ACC112 (cell line): ENCODE data around the gene MYH16.
A peak's percentile ranks its signal among the peaks of the same experiment; 100 is the strongest.
"Not testable (repeated sequence)": the region's sequence is repeated elsewhere in the genome, so short reads cannot be mapped to it uniquely, and the experiment has no call there.

Experiments
- H2AFZ ChIP-seq: fragments of 200-600 bp; sonication (generic); one replicate; pipeline ENCODE4 v1.6.0; 2017; ENCODE audit warnings: antibody characterized with exemption, low read length; ENCODE audit not compliant: unreplicated experiment
- H3K27ac ChIP-seq: fragments of 200-600 bp; sonication (generic); 2 replicates; pipeline ENCODE4 v1.5.1; 2014; ENCODE audit warnings: low read depth, mild to moderate bottlenecking, antibody characterized with exemption, low read length, moderate library complexity
- H3K27me3 ChIP-seq: fragments of 200-600 bp; sonication (generic); 2 replicates; pipeline ENCODE4 v1.6.1; 2014; ENCODE audit warnings: mild to moderate bottlenecking, antibody characterized with exemption, low read length, moderate library complexity, mixed read lengths; ENCODE audit not compliant: insufficient read depth
- H3K36me3 ChIP-seq: fragments of 200-600 bp; sonication (generic); 2 replicates; pipeline ENCODE4 v1.6.1; 2016; ENCODE audit warnings: mild to moderate bottlenecking, antibody characterized with exemption, low read length, moderate library complexity, mixed read lengths; ENCODE audit not compliant: insufficient read depth
- H3K4me1 ChIP-seq: fragments of 200-600 bp; sonication (generic); one replicate; pipeline ENCODE4 v1.6.1; 2016; ENCODE audit warnings: low read length, mixed read lengths; ENCODE audit not compliant: insufficient read depth, unreplicated experiment, control insufficient read depth
- H3K4me3 ChIP-seq: fragments of 200-600 bp; sonication (generic); 2 replicates; pipeline ENCODE4 v1.5.1; 2014; ENCODE audit warnings: mild to moderate bottlenecking, low read depth, low read length
- H3K79me2 ChIP-seq: fragments of 200-600 bp; sonication (generic); one replicate; pipeline ENCODE4 v1.6.0; 2016; ENCODE audit warnings: low read length; ENCODE audit not compliant: control insufficient read depth, unreplicated experiment, insufficient read depth

The MYH16 gene

DNA sequence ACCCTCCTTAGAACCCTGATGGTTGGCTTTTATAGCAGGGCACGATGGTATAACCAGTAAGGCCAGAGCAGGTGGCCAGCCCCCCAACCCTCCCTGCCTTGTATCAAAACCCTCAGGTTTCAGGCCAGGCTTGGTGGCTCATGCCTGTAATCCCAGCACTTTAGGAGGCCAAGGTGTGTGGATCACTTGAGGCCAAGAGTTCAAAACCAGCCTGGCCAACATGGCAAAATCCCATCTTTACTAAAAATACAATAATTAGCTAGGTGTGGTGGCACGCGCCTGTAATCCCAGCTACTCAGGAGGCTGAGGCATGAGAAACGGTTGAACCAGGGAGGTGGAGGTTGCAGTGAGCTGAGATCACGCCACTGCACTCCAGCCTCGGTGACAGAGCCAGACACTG, 50.0 kb downstream of the MYH16 start:
- H3K27me3 ChIP-seq: not testable (repeated sequence)
- peaks cover 31% of the 10 kb centered on the region for H3K79me2 ChIP-seq

GRCh38 chr7:99324559-99324958, 51.9 kb downstream of the MYH16 start:
- Histone ChIP-seq H3K4me1 (peaks cover 21% of the 10 kb centered on the region), H3K36me3 (no peaks in the 10 kb centered on the region), H3K79me2 (peaks cover 49% of the 10 kb centered on the region), H3K27ac (no peak overlapping the region), H3K27me3 (no peaks in the 10 kb centered on the region), H3K4me3 (peak overlapping the region; percentile 100), H2AFZ (no peak overlapping the region)

More for the DNA sequence above, 50.0 kb downstream of the MYH16 start:
- not testable (repeated sequence) for H2AFZ ChIP-seq, H3K27ac ChIP-seq, H3K36me3 ChIP-seq, H3K4me3 ChIP-seq
- peaks cover 13% of the 10 kb centered on the region for H3K4me1 ChIP-seq

DNA sequence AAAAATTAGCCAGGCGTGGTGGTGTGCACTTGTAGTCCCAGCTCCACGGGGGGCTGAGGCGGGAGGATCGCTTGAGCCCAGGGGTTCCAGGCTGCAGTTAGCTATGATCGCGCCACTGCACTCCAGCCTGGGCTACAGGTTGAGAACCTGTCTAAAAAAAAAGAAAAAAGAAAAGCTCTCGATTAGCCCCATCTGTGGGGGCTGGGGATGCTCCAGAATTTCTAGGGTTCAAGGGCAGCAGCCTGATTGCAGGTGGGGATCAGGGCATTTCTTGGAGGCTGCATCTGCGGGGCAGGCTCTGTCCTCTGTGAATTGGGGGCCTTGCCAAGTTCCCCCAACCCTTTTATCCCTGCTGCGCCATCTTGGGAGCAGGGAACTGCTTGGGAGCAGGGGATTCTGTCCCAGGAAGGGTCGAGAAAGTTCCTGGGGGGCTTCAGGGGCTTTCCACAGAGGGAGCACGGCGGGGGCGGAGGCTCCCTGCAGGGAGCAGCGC, 52.4 kb downstream of the MYH16 start:
- peak overlapping the region; percentile 96 for H2AFZ ChIP-seq
- H3K36me3 ChIP-seq: no peaks in the 10 kb centered on the region
- peaks cover 54% of the 10 kb centered on the region for H3K79me2 ChIP-seq
- peak overlapping the region; percentile 26; the same call in 1 of the 2 replicates for H3K27ac ChIP-seq
- H3K4me1 ChIP-seq: peaks cover 26% of the 10 kb centered on the region
- no peaks in the 10 kb centered on the region for H3K27me3 ChIP-seq
- H3K4me3 ChIP-seq: peak overlapping the region; percentile 100

- no peaks in the 10 kb centered on the region for H3K27me3 ChIP-seq
- peak within 1 kb of the TSS; percentile 100 for H3K4me3 ChIP-seq
- H3K79me2 ChIP-seq: peaks cover 57% of the 10 kb centered on the region
- H3K4me1 ChIP-seq: peaks cover 34% of the 10 kb centered on the region
- no peaks in the 10 kb centered on the region for H3K36me3 ChIP-seq
- peak within 1 kb of the TSS; percentile 96 for H2AFZ ChIP-seq
- H3K27ac ChIP-seq: peak within 1 kb of the TSS; percentile 64
These were observed 53.2 kb downstream of the MYH16 start, which contains the start of gene ARPC1A for GRCh38 chr7:99325592-99326407. TSS of gene ARPC1A (plus strand) at chr7:99325898. CDS start at chr7:99333354, 7,456 bp downstream.

DNA sequence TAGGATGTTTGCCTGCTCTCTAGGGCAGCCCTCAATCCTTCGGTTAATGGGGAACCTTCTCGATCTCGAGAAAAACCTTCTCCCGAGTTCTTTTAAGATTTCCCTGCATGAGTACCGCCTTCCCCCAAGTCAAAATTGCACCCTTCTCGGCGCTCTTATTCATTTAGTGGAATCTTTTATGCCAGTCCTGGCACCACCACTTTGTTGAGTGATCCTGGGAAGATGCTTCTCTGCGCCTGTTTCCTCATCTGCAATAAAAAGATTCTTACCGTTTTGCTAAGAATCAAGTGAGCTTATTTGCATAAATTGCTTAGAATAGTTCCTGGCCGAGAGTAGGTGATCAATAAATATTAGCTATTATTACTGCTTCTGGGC, 53.8 kb downstream of the MYH16 start:
- peaks cover 40% of the 10 kb centered on the region for H3K4me1 ChIP-seq
- peak overlapping the region; percentile 36 for H2AFZ ChIP-seq
- H3K27me3 ChIP-seq: no peaks in the 10 kb centered on the region
- peaks cover 61% of the 10 kb centered on the region for H3K79me2 ChIP-seq
- H3K27ac ChIP-seq: peak overlapping the region; percentile 64; the same call in 1 of the 2 replicates
- peak overlapping the region; percentile 100 for H3K4me3 ChIP-seq
- no peaks in the 10 kb centered on the region for H3K36me3 ChIP-seq

DNA sequence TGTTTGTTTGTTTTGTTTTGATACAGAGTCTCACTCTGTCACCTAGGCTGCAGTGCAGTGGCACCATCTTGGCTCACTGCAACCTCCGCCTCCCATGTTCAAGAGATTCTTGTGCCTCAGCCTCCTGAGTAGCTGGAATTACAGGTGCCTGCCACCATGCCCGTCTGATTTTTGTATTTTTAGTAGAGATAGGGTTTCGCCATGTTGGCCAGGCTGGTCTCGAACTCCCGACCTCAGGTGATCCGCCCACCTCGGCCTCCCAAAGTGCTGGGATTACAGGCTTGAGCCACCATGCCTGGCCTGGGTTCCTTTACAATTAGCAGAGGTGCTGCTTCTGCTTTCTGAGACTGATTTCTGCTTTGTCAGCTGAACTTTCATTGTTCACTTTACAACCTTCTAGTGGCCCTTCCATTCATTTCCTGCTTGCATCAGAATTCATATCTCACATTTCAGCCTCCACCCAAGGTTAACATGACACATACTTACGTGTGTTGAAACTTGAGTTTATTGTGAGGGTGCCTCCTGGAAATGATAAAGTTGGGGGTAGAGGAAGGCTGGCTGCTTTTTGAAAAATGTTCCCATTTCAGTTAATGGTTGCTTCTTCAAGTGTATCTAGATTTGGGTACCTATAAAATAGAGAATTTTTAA, 57.8 kb downstream of the MYH16 start:
- peaks cover 84% of the 10 kb centered on the region for H3K79me2 ChIP-seq
- H2AFZ ChIP-seq, H3K27me3 ChIP-seq: not testable (repeated sequence)
- H3K4me1 ChIP-seq: peaks cover 36% of the 10 kb centered on the region
- H3K4me3 ChIP-seq: peak overlapping the region; percentile 52
- H3K36me3 ChIP-seq: peaks cover 16% of the 10 kb centered on the region
- H3K27ac ChIP-seq: peak overlapping the region; percentile 84

DNA sequence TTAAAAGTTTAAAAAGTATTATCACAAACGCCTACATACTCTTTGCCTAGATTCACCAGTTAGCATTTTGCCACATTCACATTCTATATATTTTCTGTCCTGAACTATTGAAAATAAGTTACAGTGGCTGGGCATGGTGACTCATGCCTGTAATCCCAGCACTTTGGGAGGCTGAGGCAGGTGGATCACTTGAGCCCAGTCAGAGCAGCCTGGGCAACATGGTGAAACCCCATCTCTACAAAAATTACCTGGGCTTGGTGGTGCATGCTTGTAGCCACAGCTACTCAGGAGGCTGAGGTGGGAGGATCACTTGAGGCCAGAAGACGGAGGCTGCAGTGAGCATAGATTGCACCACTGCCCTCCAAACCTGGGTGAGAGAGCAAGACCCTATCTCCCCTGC, 58.4 kb downstream of the MYH16 start:
- Histone ChIP-seq H3K4me1 (peaks cover 36% of the 10 kb centered on the region), H2AFZ (no peak overlapping the region), H3K27ac (peak overlapping the region; percentile 84), H3K4me3 (peak overlapping the region; percentile 52), H3K36me3 (peaks cover 20% of the 10 kb centered on the region), H3K27me3 (no peaks in the 10 kb centered on the region), H3K79me2 (peaks cover 83% of the 10 kb centered on the region)

- Histone ChIP-seq H3K36me3 (peaks cover 31% of the 10 kb centered on the region), H3K4me3 (no peak overlapping the region), H3K79me2 (peaks cover 13% of the 10 kb centered on the region), H3K27me3 (no peaks in the 10 kb centered on the region), H2AFZ (no peak overlapping the region), H3K4me1 (no peaks in the 10 kb centered on the region), H3K27ac (no peak overlapping the region)
These were observed 67.0 kb downstream of the MYH16 start for GRCh38 chr7:99339595-99339994.

- Histone ChIP-seq H3K4me3 (no peak overlapping the region), H3K79me2 (peaks cover 6% of the 10 kb centered on the region), H3K27ac (no peak overlapping the region), H2AFZ (no peak overlapping the region), H3K4me1 (no peaks in the 10 kb centered on the region), H3K36me3 (peaks cover 26% of the 10 kb centered on the region), H3K27me3 (no peaks in the 10 kb centered on the region)
These were observed 68.0 kb downstream of the MYH16 start for GRCh38 chr7:99340659-99341058.

- peaks cover 5% of the 10 kb centered on the region for H3K79me2 ChIP-seq
- no peaks in the 10 kb centered on the region for H3K4me1 ChIP-seq
- H2AFZ ChIP-seq: no peak overlapping the region
- H3K27me3 ChIP-seq: no peaks in the 10 kb centered on the region
- H3K27ac ChIP-seq: no peak overlapping the region
- H3K4me3 ChIP-seq: no peak overlapping the region
- peaks cover 24% of the 10 kb centered on the region for H3K36me3 ChIP-seq
These were observed 71.5 kb downstream of the MYH16 start for GRCh38 chr7:99344061-99344647.
